GM23338 (cell line): ENCODE data around the gene ZNF280C. TPM values are rescaled to one million over a fixed set of nuclear protein-coding genes. Genes with fewer than 3 reads are reported as not detected.

ENCODE experiments used
- polyA plus RNA-seq: library from polyadenylated mRNA; unstranded; fragments of >200 nt; fragmentation: Nextera tagmentation; extraction: Ambion mirVana; gene quantifications from 2 replicates; pipeline ENCODE4 v1.2.1, GENCODE V29; 2016
- small RNA-seq: library from RNA; depleted of rRNA; stranded (forward); fragments of <200 nt; gene quantifications from one replicate; pipeline ENCODE3, GENCODE V24; 2014; ENCODE audit warnings: low replicate concordance
- total RNA-seq: library from RNA; depleted of rRNA; stranded (reverse); fragments of >200 nt; shearing (Covaris generic); gene quantifications from 2 replicates; pipeline ENCODE4 v1.2.3, GENCODE V29; 2014; rRNA removed

Gene ZNF280C
- total and polyA plus RNA-seq, 2 experiments from 2014 or later = 7.9 to 14.4 TPM

Small RNA genes lying within 50 kb of the gene (small RNA-seq; reads per million reads assigned to genes)
- gene RNU6-1130P = not detected

Other genes with a start within 250 kb of the ZNF280C start
- 1.6 and 1.8 TPM in 2 replicates for gene ELF4, start 158.4 kb downstream of the ZNF280C start, total RNA-seq
- gene ELF4, start 158.4 kb downstream of the ZNF280C start, polyA plus RNA-seq = 0.42 and 0.50 TPM in 2 replicates
- gene AIFM1, start 103.1 kb downstream of the ZNF280C start, total RNA-seq = 29.6 and 42.2 TPM in 2 replicates
- gene AIFM1, start 103.1 kb downstream of the ZNF280C start, polyA plus RNA-seq = 47.3 and 49.3 TPM in 2 replicates
- gene RAB33A, start 96.9 kb downstream of the ZNF280C start, total RNA-seq = 4.9 and 6.5 TPM in 2 replicates
- gene RAB33A, start 96.9 kb downstream of the ZNF280C start, polyA plus RNA-seq = 4.7 and 5.5 TPM in 2 replicates
- gene SLC25A14, start 71.0 kb upstream of the ZNF280C start, total RNA-seq = 8.3 and 12.3 TPM in 2 replicates
- 9.2 and 14.9 TPM in 2 replicates for gene SLC25A14, start 71.0 kb upstream of the ZNF280C start, polyA plus RNA-seq
- not detected in 2 replicates for gene GPR119, start 116.8 kb upstream of the ZNF280C start, total RNA-seq
- not detected in 2 replicates for gene GPR119, start 116.8 kb upstream of the ZNF280C start, polyA plus RNA-seq
- 13.4 and 16.1 TPM in 2 replicates for gene RBMX2, start 133.1 kb upstream of the ZNF280C start, total RNA-seq
- gene RBMX2, start 133.1 kb upstream of the ZNF280C start, polyA plus RNA-seq = 44.6 and 48.9 TPM in 2 replicates